Spleen (tissue), 7 donors: ENCODE measurements around the gene NRXN3.

Experiments used
- CTCF ChIP-seq, 11 experiments: fragments of 200-600 bp in 7 of 11; fragments of 450-650 bp in 4 of 11; sonication (generic) in 4 of 11; IDR thresholded peaks in 8 of 11; conservative IDR thresholded peaks in 3 of 11; 1 replicate in 7 of 11; 2 replicates in 4 of 11; pipeline versions ENCODE4 v1.4.0 to v1.8.0; 2016 to 2021; ENCODE audit warnings: antibody characterized with exemption in 11 of 11, inconsistent platforms in 4 of 11, mild to moderate bottlenecking in 1 of 11
- POLR2A ChIP-seq, 3 donors: fragments of 450-650 bp; IDR thresholded peaks; one replicate each; pipeline ENCODE4 v1.5.1; 2017; ENCODE audit warnings: antibody characterized with exemption in 3 of 3, mild to moderate bottlenecking in 1 of 3
- POLR2AphosphoS5 ChIP-seq, 3 donors: sonication (generic); formaldehyde crosslinking; IDR thresholded peaks; one replicate each; pipeline ENCODE4 v1.5.1; 2017; ENCODE audit warnings: antibody characterized with exemption in 3 of 3
- donor health status: DM: no; HTN: no; CAD: no; lungs with moderate emphysema.
- donor health status: DM: no; HTN: no; CAD: no.
- donor health status: DM: no; HTN: no; CAD: no.

- no peak for TF ChIP-seq POLR2A (IDR thresholded peaks at IDR 0.05)
- TF ChIP-seq CTCF (IDR thresholded peaks at IDR 0.05 in 8 of 11, conservative IDR thresholded peaks at IDR 0.05 in 3 of 11), result no peak
- TF ChIP-seq POLR2AphosphoS5 (IDR thresholded peaks at IDR 0.05), result no peak
Measured at GRCh38 chr14:79274641-79275291, 1104.6 kb downstream of the NRXN3 start.
